BJ (cell line): Measurements from ENCODE around the gene SBK1. TPM values are rescaled to one million over a fixed set of nuclear protein-coding genes. Genes with fewer than 3 reads are reported as not detected.

Experiments
- CTCF ChIA-PET: fragments of 350-600 bp; formaldehyde crosslinking; extraction: SDS; loops from one replicate; lab custom pipeline; 2021; ENCODE audit warnings: antibody characterized with exemption, inconsistent platforms; lab: Yijun Ruan, JAX
- POLR2A ChIA-PET: fragments of 300-600 bp; sonication (Branson Sonifier 250); formaldehyde crosslinking; extraction: SDS; loops from one replicate; lab custom pipeline; 2021; ENCODE audit warnings: antibody characterized with exemption; lab: Charles Lee
- DNase-seq: peaks from one replicate; pipeline ENCODE4 v3.0.0-alpha.2; 2011; ENCODE audit warnings: low read depth
- H3K27me3 ChIP-seq: 2 replicates; pipeline ENCODE4 v1.6.0; 2011; ENCODE audit warnings: low read length; ENCODE audit not compliant: control insufficient read depth, insufficient read depth
- H3K36me3 ChIP-seq: 2 replicates; pipeline ENCODE4 v1.5.1; 2011; ENCODE audit warnings: low read length; ENCODE audit not compliant: control insufficient read depth, insufficient read depth
- H3K4me3 ChIP-seq: 2 replicates; pipeline ENCODE4 v1.5.1; 2011; ENCODE audit warnings: low read depth, mild to moderate bottlenecking, control low read depth, low read length
- polyA plus RNA-seq: library from polyadenylated mRNA; depleted of rRNA; stranded (reverse); fragments of >200 nt; gene quantifications from 2 replicates; pipeline ENCODE4 v1.2.3, GENCODE V29; 2011
- TF ChIP-seq, protein P1 (sequence below): IDR thresholded peaks from 2 replicates; pipeline ENCODE4 v1.5.1; 2011; ENCODE audit warnings: low read depth, mild to moderate bottlenecking, control low read depth, inconsistent platforms, low read length, moderate library complexity; ENCODE audit not compliant: insufficient read depth

SBK1 gene
- polyA plus RNA-seq, 1 experiment: 0.01 TPM

- ChIA-PET CTCF (interaction anchor here (2.2 kb wide), 1 partner anchor 14 kb away, joined by 9 read pairs; no protein-coding TSS in a partner anchor), POLR2A (no interaction called here)
- DNase-seq: no peak
- Histone ChIP-seq H3K36me3 (no peaks in the 10 kb centered on the region), H3K4me3 (no peak overlapping the region), H3K27me3 (peaks cover 7% of the 10 kb centered on the region)
- TF ChIP-seq, protein P1, sequence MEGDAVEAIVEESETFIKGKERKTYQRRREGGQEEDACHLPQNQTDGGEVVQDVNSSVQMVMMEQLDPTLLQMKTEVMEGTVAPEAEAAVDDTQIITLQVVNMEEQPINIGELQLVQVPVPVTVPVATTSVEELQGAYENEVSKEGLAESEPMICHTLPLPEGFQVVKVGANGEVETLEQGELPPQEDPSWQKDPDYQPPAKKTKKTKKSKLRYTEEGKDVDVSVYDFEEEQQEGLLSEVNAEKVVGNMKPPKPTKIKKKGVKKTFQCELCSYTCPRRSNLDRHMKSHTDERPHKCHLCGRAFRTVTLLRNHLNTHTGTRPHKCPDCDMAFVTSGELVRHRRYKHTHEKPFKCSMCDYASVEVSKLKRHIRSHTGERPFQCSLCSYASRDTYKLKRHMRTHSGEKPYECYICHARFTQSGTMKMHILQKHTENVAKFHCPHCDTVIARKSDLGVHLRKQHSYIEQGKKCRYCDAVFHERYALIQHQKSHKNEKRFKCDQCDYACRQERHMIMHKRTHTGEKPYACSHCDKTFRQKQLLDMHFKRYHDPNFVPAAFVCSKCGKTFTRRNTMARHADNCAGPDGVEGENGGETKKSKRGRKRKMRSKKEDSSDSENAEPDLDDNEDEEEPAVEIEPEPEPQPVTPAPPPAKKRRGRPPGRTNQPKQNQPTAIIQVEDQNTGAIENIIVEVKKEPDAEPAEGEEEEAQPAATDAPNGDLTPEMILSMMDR: no peak
These were observed 10.8 kb downstream of the SBK1 start for GRCh38 chr16:28303132-28303531.

DNA sequence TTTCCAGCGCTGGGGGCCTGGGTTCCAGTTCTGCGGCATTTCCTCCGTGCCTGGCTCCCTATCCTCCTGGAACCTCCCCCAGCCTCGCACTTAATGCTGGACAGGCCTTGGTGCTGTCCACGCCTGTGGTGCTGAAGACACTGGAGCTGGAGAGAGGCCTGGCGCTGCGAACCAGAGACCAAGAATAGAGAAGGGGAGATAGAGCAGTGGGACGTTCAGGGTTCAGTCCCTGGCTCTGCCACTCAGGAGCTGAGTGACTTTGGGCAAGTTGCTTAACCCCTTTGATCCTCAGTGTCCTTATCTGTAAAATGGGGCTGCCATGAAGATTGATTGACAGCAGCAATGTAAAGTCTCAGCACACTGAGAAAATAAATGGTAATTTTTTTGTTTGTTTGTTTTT, 11.9 kb downstream of the SBK1 start:
- H3K27me3 ChIP-seq: peaks cover 6% of the 10 kb centered on the region
- ChIA-PET CTCF (interaction anchor here (2.2 kb wide), 1 partner anchor 17 kb away, joined by 6 read pairs; no protein-coding TSS in a partner anchor), POLR2A (no interaction called here)
- H3K4me3 ChIP-seq: no peak overlapping the region
- TF ChIP-seq, protein P1: no peak
- DNase-seq: no peak
- no peaks in the 10 kb centered on the region for H3K36me3 ChIP-seq

- TF ChIP-seq, protein P1: no peak
- Histone ChIP-seq H3K4me3 (no peak overlapping the region), H3K36me3 (no peaks in the 10 kb centered on the region), H3K27me3 (peaks cover 1% of the 10 kb centered on the region; the same call in 1 of the 2 replicates)
- ChIA-PET POLR2A (no interaction called here), CTCF (interaction anchor here (1.0 to 1.7 kb wide), 3 partner anchors 9 to 30 kb away, joined by 3 to 7 read pairs (median 4); no protein-coding TSS in a partner anchor)
- no peak for DNase-seq
These were observed 15.6 kb downstream of the SBK1 start for GRCh38 chr16:28307936-28308335.

DNA sequence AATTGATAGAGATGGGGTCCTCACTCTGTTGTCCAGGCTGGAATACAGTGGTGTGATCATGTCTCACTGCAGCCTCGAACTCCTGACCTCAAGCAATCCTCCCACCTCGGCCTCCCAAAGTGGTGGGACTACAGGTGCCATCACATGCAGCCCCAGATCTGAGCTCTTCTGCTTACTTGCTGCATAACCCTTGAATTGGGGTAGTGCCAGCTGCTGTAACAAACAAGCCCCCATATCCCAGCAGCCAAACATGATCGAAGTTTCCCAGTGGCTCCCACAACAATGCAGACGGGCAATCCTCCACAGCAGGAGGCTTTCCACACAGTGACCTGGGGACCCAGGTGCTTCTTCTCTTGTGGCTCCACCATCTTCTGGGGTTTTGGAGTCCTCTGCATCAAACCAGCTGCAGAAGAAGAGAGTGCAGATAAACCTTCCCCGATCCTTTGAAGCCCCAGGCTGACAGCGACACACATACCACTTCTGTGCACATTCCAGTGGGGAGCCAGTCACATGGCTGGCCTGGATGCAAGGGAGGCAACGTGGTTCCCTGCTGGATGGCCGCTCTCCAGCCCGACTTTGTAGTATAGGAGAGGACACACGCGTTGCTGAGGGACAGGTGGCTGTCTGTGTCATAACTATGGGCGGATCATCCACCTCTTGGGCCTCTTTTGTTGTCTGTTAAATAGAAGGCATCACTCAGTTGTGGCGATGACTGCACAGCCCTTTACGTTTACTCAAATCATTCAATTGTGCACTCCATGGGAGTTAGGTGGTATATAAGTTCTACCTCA, 16.7 kb downstream of the SBK1 start:
- no peaks in the 10 kb centered on the region for H3K36me3 ChIP-seq
- H3K27me3 ChIP-seq: no peaks in the 10 kb centered on the region
- no peak overlapping the region for H3K4me3 ChIP-seq
- ChIA-PET CTCF (interaction anchor here (0.7 to 1.7 kb wide), 3 partner anchors 8 to 31 kb away, joined by 3 to 7 read pairs (median 4); no protein-coding TSS in a partner anchor), POLR2A (no interaction called here)
- DNase-seq: no peak
- TF ChIP-seq, protein P1: no peak

DNA sequence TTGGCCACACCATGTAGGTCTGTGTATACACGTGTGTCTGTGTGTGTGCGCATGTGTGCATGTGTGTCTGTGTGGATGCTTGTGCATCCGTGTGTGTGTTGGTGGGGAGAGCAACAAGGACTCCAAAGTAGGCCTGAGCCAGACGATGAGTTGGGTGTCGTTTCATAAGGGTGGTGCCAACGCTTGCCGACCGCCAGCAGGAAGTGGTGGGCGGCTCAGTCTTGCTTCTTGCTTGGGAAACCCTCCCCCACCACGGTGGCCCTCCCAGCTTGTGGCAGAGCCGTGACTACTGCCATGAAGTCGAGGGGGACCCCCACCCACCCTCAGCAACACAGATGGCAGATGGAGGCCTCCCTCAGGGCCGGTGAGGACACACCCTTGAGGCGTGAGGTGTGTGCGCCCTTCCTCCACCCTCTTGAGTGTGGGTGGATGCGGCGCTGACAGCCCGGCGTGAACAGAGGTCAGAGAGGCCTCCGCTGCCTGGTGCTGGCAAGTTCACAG, 17.5 kb downstream of the SBK1 start:
- Histone ChIP-seq H3K36me3 (no peaks in the 10 kb centered on the region), H3K4me3 (no peak overlapping the region), H3K27me3 (no peaks in the 10 kb centered on the region)
- ChIA-PET POLR2A (no interaction called here), CTCF (interaction anchor here (0.7 kb wide), 1 partner anchor 12 kb away, joined by 3 read pairs; no protein-coding TSS in a partner anchor)
- TF ChIP-seq, protein P1: no peak
- no peak for DNase-seq
